Measurements from ENCODE around the gene CTNNBL1.

CTNNBL1 gene

DNA sequence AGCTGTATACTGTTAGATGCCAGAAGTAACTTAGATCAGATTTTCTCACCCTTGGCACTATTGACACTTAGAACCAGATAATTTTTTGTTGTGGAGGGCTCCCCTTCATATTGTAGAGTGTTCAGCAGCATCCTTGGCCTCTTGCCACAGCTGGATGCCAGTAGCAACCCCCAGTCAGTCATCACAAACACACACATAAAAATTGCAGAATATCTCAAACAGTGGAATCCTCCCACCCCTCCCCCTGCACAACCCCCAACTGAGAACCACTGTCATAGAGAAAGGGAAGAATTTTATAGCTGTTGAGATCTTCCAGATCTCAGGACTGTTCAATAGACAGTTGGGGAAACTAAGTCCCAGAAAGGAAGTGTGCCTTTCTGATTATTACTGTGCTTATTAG is 127.9 kb downstream of the CTNNBL1 start:
- DNase-seq (ENCODE audit: low read depth, low spot score): no peak

DNA sequence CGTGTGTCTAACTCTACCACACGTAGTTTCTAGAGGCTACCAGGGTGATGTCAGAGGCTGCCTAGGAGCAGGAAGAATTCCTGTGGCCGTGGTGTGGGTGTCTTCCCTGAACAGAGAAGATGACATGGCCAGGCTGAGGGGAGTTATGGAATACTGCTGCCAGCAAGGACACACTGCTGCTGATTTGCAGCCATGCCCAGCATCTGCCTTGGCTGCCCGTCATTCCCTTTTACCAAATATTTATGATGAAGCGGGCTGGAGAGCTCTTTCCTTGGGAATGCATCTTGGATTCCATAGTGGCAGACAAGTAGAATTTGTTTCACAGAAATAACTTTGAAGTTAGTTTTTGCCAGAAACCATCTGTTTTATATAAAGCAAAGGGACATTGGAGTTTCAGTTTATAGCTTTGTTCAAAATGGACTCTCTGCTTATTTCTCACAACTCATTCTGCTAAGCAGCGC is 128.3 kb downstream of the CTNNBL1 start:
- DNase-seq (ENCODE audit: low read depth, low spot score): no peak

DNA sequence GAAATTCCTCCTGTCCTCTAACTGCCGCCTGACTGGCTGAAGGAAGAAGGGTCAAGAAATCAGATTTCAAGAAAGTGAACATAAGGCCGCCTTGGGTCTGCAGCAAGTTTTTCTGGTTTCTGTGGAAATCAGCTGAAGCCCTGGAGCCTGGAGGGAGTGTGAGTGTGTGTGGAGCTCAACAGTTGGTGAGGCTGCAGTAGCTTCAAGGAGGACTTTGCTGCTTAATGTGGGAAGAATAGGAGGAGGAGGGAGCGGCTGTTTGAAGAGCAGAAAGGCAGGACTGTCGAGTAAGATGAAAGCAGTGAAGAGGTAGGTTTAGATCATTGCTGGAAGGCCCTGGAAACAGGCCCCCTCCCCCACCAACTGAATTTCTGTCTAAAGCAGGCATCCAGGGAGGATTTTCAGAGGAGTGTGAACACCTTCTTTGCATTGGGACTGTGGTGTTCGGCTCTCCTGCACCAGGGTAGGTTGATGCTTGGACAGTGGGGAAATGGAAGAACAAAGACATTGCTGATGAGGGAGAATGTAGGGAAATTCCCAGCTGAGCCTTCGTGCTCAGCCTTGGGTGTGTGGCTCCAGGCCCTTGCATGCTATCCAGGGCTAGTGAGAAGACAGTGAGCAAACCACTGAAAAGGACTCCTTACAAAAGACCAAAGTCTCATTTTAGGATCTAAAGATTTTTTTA is 129.6 kb downstream of the CTNNBL1 start:
- DNase-seq (ENCODE audit: low read depth, low spot score): no peak

DNA sequence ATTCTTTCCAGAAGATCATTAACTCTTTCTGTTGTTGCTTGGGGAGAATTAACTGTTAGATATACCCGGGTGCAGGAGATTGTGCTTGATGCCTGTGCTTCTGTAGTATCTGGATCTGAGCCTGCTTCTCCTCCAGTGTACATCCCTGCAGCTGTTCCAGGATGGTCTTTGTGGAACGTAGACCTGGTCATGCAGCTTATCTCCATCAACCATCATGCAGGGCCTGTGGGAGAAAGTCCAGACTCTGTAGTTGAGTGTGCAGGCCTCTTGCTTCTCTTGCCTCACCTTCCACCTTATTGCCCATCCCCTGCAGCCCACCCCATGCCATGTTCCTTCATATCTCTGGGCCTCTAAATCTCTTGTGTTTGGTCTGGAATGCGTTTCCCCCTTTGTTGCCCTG is 133.8 kb downstream of the CTNNBL1 start:
- DNase-seq (ENCODE audit: low read depth, low spot score): no peak

DNA sequence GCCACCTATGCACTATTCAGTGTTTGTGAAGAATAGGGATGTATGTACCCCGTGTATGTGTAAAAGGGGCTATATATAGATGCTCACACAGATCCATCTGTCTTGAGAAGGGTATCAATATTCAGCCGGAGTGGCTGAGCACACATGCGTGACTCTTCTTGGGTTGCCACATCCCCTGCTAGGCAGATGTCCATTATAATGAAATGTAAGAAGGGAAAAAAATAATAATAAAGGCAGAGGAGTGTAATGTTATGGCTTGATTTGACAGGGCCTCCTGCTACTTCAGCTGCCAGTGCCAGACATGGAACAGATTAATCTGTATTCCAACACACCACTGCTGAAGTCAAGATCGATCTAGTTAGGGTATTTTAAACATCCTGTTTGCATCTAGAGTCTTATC is 134.9 kb downstream of the CTNNBL1 start:
- no peak for DNase-seq (ENCODE audit: low read depth, low spot score)

DNA sequence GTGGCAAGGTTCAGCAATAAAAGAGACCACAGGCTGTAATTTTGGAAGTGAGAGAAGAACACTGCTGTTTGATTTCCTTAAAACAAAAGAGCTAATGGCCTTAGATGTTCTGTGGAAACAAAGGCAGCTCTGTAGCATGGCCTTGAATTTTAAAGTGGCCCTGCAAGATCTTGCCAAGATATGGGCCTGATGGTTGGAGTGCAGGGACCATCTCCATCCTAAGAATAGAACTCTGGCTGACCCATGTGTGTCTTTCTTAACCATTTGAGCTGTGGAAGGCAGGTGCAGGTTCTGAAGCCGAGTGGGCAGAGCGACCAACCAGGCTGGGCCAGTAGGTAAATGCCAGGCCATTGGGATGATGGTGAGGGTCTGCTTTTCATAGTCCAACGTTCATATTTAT is 135.3 kb downstream of the CTNNBL1 start:
- no peak for DNase-seq (ENCODE audit: low read depth, low spot score)

DNA sequence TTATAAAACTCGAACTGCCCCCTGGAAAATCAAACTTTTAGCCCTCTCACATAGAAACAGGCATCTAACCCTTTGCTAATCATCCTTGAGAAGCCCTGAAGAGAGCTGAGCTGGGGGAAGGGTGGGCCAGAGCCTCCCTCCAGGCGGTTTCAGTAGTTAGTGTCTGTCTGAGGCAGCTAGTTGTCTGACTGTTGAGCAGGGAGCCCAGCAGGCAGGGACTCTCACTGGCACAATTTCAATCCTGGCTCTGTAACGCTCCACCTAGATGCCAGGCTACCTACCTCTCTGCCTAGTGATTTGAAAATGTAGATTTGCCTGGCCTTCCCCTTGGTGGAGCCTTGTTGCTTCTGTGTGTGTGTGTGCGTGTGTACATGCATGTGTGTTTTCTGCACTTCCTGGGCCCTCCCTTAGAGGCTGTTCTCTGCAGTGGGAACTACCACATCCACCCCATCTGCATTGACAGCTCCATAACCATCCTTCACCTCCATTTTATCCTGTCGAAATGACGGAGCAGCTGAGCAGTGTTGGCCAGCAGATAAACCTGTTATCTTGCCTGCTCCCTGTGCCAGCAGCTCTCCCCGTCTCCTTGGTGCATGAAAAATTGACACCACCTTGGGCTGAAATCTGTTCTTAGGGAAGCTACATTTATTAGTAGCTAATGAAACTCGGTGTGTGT is 139.5 kb downstream of the CTNNBL1 start:
- DNase-seq (ENCODE audit: low read depth, low spot score): no peak

DNA sequence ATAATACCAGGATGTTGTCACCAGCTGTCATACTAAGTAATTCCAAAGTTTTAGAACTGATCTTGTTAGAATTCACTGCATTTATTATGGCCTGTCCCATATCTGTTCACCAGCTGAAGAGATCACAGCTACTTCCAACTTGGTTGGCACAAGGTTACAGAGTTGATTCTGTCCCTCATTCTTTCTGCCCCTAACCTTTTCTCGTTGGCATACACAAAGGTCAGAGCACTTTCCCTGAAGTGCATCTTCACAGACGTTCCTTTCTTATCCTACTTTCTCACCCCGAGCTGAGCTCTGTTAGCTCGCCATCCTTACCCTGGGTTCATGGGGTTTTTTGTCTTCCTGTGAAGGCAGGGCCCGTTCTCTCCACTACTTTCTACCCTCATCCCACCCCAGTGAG is 143.1 kb downstream of the CTNNBL1 start:
- DNase-seq (ENCODE audit: low read depth, low spot score): no peak

DNA sequence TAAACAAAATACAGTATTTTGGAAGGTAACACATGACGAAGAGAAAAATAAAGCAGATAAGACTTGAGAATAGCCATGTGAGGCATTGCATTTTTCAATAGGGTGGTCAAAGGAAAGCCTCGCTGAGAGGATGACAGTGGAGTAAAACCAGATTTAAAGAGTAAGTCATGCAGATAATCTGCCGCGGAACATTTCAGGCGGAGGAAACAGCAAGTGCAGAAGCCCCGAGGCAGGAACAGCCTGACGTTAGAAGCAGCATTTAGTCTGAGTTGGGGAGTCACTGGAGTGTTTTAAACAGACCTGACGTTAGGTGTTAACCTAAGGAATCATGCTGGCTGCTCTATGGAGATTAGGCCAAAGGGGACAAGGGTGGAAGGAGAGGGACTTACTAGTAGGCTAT is 144.1 kb downstream of the CTNNBL1 start:
- DNase-seq (ENCODE audit: low read depth, low spot score): no peak

DNA sequence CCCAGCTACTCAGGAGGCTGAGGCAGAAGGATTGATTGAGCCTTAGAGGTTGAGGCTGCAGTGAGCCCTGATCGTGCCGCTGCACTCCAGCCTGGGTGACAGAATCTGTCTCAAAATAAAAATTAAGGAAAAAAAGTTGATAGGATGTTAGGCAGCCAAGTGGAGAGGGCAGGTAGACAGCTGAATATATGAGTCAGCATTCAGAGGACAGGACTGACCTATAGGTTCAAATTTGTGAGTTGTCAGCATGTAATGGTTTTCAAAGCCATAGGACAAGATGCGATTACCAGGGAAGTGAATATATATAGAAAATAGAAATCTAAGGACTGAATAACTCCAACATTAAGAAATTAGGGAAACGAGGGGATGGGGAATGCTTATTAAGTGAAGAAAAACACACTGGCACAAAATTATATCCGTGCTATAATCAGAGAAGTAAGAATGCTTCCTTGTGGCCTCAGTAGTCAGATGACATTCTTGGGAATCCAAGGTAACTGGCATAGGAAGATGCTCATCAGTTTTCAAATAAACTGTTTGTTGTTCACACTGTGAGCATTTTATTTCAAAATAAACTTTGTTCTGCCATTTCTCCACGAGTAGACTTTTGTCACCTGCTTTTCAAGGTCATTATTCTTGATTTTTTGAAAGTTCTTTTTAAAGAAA is 145.1 kb downstream of the CTNNBL1 start:
- no peak for DNase-seq (ENCODE audit: low read depth, low spot score)

DNA sequence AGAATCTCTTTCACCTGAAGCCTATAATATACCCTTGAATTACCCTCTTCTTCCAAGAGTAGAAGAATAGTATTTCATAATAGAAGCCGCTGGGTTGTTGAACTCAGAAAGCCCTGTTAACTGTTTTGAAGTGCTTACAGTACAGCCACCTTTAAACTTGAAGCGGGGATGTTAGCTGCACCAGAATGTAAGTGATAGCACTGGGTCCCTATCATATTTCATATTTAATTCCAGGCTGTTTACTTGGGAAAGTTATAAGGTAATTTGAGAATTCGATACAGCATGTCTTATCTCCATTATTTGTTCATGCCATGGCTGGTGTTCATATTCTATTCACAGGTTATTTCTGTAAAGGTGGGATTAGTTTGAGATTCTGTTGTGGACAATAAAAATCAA is 145.6 kb downstream of the CTNNBL1 start:
- DNase-seq (ENCODE audit: low read depth, low spot score): no peak

DNA sequence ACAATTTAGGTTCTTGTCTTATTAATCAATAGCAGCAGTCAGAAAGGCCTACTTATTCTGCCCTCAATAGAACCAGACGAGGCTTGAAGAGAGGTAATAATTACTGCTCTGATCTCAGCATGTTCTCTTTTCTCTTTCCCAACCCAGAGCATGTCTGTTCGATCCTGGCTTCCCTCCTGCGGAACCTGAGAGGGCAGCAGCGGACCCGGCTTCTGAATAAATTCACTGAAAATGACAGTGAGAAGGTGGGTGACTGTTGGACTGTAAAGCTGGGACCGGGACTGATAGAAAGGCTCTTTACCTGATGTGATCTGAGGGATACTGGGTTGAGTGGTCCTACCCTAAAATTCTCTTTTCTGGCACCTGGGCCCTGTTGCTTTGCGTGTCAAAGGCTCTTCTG is 146.1 kb downstream of the CTNNBL1 start:
- no peak for DNase-seq (ENCODE audit: low read depth, low spot score)

DNA sequence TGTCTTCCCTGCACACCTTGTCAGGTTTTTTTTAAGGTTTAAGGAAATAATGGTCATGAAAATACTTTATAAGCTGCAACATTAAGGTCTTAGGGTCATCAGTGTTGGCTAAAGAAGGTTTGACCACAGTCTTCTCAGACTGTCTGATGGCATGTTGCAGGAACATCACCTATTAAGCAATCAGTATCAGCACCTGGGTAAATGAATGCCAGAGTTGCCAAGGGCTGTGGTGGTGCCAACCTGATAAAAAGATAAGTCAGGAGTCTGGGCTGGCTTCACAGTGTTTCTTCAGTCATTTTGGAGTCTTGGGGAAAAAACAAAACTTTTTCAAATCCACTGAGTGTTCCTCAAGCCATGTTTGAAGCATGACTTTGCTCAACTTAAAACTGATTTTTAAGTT is 147.6 kb downstream of the CTNNBL1 start:
- no peak for DNase-seq (ENCODE audit: low read depth, low spot score)

DNA sequence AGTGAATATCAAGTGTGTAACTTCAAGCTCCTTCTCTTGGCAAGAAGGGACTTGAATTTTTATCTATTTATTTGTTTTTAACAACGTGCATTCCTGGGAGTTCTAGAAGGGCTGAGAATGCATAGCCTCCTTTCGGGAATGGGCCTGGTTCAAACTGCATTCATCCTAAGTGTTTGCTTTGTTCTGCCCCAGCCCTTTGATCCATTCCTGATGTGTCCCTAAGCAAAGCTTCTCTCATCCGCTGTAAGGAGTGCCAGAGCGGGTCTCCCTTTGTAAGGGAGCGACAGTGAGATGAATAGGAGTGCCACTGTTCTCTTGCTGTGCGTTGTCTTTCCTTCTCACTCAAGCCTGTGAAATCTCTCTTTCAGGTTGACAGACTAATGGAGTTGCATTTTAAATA is 148.1 kb downstream of the CTNNBL1 start:
- no peak for DNase-seq (ENCODE audit: low read depth, low spot score)

DNA sequence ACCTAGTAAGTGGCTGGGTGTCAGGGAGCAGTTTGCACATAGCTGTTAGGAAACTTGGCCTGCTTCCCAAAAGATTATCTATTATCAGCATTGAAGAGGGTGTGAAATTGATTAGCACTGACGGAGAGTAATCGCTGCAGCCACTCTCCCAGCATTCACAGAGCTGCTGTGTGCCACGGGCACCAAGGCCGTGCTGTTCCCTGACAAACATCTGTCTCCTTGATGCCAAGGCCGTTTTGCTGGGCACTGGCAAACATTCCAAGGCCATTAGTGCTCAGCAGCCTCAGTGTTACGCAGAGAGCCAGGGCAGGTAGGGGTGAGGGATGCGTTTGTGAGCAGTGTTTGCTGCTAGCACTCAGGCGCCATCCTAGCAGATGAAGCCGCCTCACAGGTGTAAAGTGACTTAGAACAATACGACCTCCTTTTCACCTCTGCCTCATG is 151.4 kb downstream of the CTNNBL1 start:
- DNase-seq (ENCODE audit: low read depth, low spot score): no peak

DNA sequence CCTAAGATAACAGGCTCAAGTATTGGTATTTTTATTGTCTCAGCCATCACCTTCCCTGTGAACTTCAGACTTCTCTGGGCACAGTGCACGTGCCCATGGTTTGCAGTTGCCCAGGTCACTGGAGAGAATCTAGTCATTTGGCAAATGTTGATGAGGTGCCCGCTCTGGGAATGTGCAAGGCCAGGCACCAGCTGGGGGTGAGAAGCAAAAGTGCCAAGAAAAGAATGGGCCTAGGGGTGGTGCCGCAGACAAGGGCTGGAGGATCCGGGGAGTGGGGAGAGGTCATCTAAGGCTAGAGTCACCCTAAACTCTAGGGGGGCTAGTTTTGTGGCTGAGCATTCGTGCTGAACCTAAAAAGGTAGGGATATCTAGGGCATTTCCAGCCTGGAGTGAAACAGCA is 152.0 kb downstream of the CTNNBL1 start:
- DNase-seq (ENCODE audit: low read depth, low spot score): no peak

DNA sequence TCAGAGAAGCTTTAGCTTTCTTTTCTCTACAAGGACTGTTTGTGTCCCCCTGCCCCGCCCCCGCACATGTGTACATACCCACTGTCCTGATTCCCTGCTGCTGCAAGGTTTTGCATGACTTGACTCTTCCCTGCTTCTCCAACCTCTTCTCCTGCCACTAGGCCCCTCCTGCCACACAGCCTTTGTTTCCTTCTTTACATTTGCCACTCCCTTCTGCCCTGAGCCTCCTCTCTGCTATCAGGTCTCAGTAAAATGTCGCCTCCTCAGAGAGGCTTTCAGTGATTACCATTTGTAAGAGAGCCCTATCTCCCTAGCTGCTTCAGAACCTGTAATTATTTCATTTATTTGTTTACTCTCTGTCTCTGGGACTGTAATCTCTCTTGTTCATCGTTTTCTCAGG is 152.7 kb downstream of the CTNNBL1 start:
- no peak for DNase-seq (ENCODE audit: low read depth, low spot score)

DNA sequence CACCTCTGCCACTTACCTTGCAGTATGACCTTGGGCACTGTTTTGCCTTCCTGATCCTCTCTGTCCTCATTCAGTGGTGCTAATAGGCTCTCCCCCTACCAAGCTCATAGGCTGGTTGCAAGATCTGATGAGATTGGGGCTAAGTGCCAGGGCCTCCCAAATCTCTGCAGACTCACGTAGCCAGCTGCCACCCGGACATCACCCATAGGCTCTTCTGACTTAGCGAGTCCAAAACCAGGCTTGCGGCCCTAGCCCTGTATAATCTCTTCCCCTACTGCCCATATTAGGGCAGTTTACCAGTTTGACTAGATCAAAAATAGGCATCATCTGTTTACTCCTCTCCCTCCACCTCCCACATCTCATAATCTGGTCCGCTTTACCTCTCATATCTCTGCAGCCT is 154.9 kb downstream of the CTNNBL1 start:
- DNase-seq (ENCODE audit: low read depth, low spot score): no peak

DNA sequence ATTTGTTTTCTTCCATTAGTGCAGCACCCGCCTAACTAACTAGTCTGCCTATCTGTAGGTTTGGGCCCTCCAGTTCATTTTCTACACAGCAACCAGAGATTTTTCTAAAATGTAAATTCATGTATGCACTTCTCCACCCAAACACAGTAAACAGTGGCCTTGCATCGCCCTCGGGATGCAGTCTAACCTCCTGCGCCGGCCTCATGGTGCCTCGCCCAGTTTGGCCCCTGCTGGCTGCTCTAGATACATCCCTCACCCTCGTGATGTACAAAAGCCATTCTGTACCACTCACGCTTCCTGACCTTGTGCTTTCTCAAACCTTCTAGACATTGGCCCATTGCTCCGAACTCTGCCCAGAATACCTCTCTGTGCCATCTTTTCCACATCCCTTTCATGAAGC is 155.3 kb downstream of the CTNNBL1 start:
- DNase-seq (ENCODE audit: low read depth, low spot score): no peak

DNA sequence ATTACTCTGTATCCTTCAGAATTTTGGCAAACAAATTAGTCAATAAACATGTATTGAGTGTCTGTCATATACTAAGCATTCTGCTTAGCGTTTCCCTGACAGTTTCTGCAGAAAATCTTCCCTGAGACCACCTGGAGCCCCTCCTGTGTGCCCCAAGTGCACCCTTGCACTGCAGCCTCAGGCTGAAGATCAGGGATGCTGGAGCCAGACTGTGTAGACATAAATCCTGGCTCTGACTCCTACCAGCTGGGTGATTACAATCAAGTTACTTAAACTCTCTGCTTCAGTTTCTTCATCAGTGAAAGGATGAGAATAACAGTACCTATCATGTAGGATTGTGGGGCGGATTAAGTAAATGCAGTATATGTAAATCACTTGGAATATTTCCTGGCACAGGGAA is 155.7 kb downstream of the CTNNBL1 start:
- DNase-seq (ENCODE audit: low read depth, low spot score): no peak

DNA sequence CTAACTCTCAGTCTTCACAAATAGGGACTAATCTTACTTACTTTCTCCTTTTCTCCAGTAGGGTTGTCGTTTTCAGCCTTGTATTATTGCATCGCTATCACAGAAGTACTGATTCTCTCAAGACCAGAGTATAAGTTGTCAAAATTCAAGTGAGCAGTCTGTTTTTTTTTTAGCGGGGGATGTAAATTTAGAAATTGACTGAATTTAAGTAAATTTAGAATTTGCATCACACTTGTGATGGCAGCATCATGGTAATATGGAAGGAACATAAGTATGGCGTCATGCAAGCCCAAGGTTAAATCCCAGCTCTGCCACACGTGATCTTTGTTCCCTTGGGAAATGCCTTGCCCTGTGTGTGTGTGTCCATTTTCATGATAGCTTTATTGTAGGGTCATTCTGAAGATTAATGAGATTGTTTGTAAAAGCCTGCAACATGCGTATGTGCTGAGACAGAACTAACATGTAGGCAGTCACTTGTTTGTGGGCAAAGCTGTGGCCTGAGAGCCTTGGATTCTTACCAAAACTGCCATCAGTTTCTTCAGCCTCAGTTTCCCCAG is 156.3 kb downstream of the CTNNBL1 start:
- DNase-seq (ENCODE audit: low read depth, low spot score): no peak

DNA sequence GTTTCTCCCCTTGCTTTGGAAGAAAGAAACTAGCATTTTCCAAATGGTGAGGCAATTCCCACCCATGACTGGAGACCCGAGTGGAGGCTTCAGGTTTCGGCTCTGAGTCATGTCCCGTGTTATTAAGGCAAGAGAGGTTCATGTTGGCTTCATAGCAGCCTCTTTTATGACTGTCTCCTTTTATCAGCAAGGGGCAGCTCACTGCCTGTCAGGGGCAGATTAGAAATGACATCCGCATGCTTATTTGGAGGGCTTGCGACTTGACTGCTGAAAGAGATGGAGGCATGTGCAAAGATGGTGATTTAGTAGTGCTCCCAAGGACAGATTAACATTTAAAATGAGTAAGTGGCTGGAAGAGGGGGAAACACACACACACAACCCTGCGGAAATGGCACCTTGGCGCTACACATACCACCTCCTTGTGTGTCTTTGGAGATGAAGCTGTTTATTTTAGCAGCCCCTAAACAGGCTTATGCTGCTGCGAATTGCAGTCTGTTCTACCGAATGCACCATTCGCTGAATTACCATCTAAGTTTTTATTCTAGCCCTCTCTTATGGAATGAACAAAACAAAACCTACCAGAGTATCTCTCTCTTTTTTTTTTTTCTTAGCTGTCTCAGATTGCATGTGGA is 157.0 kb downstream of the CTNNBL1 start:
- DNase-seq (ENCODE audit: low read depth, low spot score): no peak
